K562 (cell line): Measurements from ENCODE around the gene FAM171A2. TPM values are rescaled to one million over a fixed set of nuclear protein-coding genes. Genes with fewer than 3 reads are reported as not detected.

Source experiments
- ARID1B ChIP-seq: fragments of 450-650 bp; IDR thresholded peaks from 2 replicates; pipeline ENCODE4 v1.6.1; 2016; ENCODE audit warnings: antibody characterized with exemption, mild to moderate bottlenecking, inconsistent platforms
- HBP1 ChIP-seq: fragments of 450-650 bp; formaldehyde crosslinking; IDR thresholded peaks from 2 replicates; pipeline ENCODE4 v1.4.0; 2022; ENCODE audit warnings: missing genetic modification characterization
- HCFC1 ChIP-seq: IDR thresholded peaks from 2 replicates; pipeline ENCODE4 v1.6.1; 2012; ENCODE audit warnings: low read depth, low read length, improper control_type of control experiment
- MLLT1 ChIP-seq, 2 experiments: fragments of 450-650 bp; IDR thresholded peaks; 2 replicates each; pipeline ENCODE4 v1.6.1; 2016
- MYC ChIP-seq, 2 experiments: fragments of 250-450 bp in 1 of 2; sonication (Bioruptor Pico) in 1 of 2; IDR thresholded peaks; 2 replicates each; pipeline versions ENCODE4 v1.5.1 to v1.6.1; 2012 to 2021; ENCODE audit warnings: low read depth in 2 of 2, borderline replicate concordance in 1 of 2, improper control_type of control experiment in 1 of 2, low read length in 1 of 2, mild to moderate bottlenecking in 1 of 2, moderate library complexity in 1 of 2
- POLR2H ChIP-seq: IDR thresholded peaks from 2 replicates; pipeline ENCODE4 v1.6.1; 2016; ENCODE audit warnings: missing genetic modification characterization, low read depth, mild to moderate bottlenecking, control low read depth, missing compliant biosample characterization, moderate library complexity
- SMAD1 ChIP-seq: fragments of 150-350 bp; IDR thresholded peaks from 2 replicates; pipeline ENCODE4 v1.6.1; 2014; ENCODE audit warnings: low read length, low read depth; ENCODE audit not compliant: partially characterized antibody
- SMARCA5 ChIP-seq: fragments of 450-650 bp; IDR thresholded peaks from 2 replicates; pipeline ENCODE4 v1.6.1; 2016
- SNAPC5 ChIP-seq: fragments of 250-450 bp; sonication (Bioruptor Pico); IDR thresholded peaks from 2 replicates; pipeline ENCODE4 v1.8.0; 2021; ENCODE audit warnings: moderate library complexity, mild to moderate bottlenecking, inconsistent platforms
- STAT6 ChIP-seq: sonication (generic); formaldehyde crosslinking; IDR thresholded peaks from 2 replicates; pipeline ENCODE4 v1.8.1; 2023; ENCODE audit warnings: mild to moderate bottlenecking, missing genetic modification reagents
- ZBTB26 ChIP-seq: fragments of 450-650 bp; formaldehyde crosslinking; IDR thresholded peaks from 2 replicates; pipeline ENCODE4 v1.4.0; 2022; ENCODE audit warnings: missing genetic modification characterization
- ZSCAN32 ChIP-seq: fragments of 450-650 bp; formaldehyde crosslinking; IDR thresholded peaks from 2 replicates; pipeline ENCODE4 v1.4.0; 2020; ENCODE audit warnings: mild to moderate bottlenecking, moderate library complexity
- polyA plus RNA-seq, 8 experiments: library from polyadenylated mRNA; depleted of rRNA in 4 of 8; stranded (reverse) in 5 of 8; unstranded in 3 of 8; fragments of >200 nt; fragmentation: Nextera tagmentation in 2 of 8; fragmentation: Illumina TruSeq in 1 of 8; extraction: Ambion mirVana in 2 of 8; extraction: Trizol in 1 of 8; gene quantifications; 2 replicates each; pipeline versions ENCODE4 v1.2.1 to v1.2.3, GENCODE V29; 2011 to 2014; ENCODE audit warnings: inconsistent platforms in 1 of 8, missing spikeins in 1 of 8
- total RNA-seq, 7 experiments: library from RNA; depleted of rRNA in 6 of 7; stranded (reverse); fragments of >200 nt in 6 of 7; fragmentation: Illumina TruSeq in 2 of 7; extraction: Trizol in 2 of 7; gene quantifications; 2 replicates each; pipeline versions ENCODE4 v1.2.1 to v1.2.3, GENCODE V29; 2011 to 2021; ENCODE audit warnings: low replicate concordance in 1 of 7

FAM171A2 gene
- total and polyA plus RNA-seq, 9 of the 15 experiments (the other 6 are each of a cell fraction or from before 2014, with no cell fraction given): 0.10 to 10.2 (median 2.0) TPM; not detected in 1

- TF ChIP-seq POLR2H (tag): no peak
- peak; percentile 90 for TF ChIP-seq ARID1B
- TF ChIP-seq ZSCAN32 (CRISPR knock-in tag): no peak
- TF ChIP-seq SMAD1: no peak
- no peak for TF ChIP-seq MLLT1 (IDR thresholded peaks at IDR 0.05)
- no peak; the same call in 1 of the 2 replicates for TF ChIP-seq MYC (IDR thresholded peaks at IDR 0.05; ENCODE audit: low read depth, low read length)
- no peak for TF ChIP-seq MYC (CRISPR knock-in tag; IDR thresholded peaks at IDR 0.05; ENCODE audit: borderline replicate concordance, low read depth)
- 0 out of 2 replicates have a peak, but pooled peaks have one; percentile 12 for TF ChIP-seq HBP1 (CRISPR knock-in tag)
- no peak for TF ChIP-seq SNAPC5
- TF ChIP-seq ZBTB26 (CRISPR knock-in tag): no peak
- no peak for TF ChIP-seq SMARCA5
- no peak for TF ChIP-seq STAT6 (CRISPR knock-in tag)
- TF ChIP-seq HCFC1: no peak
Measured at GRCh38 chr17:44389723-44390202, 26.1 kb upstream of the FAM171A2 start (continued).
